Measurements from ENCODE around the gene S100A10. TPM values are rescaled to one million over a fixed set of nuclear protein-coding genes. Genes with fewer than 3 reads are reported as not detected.

The S100A10 gene
- total and polyA plus RNA-seq, 2 of the 4 experiments (the other 2 are of a cell fraction) = 86.0 to 277 TPM

DNA sequence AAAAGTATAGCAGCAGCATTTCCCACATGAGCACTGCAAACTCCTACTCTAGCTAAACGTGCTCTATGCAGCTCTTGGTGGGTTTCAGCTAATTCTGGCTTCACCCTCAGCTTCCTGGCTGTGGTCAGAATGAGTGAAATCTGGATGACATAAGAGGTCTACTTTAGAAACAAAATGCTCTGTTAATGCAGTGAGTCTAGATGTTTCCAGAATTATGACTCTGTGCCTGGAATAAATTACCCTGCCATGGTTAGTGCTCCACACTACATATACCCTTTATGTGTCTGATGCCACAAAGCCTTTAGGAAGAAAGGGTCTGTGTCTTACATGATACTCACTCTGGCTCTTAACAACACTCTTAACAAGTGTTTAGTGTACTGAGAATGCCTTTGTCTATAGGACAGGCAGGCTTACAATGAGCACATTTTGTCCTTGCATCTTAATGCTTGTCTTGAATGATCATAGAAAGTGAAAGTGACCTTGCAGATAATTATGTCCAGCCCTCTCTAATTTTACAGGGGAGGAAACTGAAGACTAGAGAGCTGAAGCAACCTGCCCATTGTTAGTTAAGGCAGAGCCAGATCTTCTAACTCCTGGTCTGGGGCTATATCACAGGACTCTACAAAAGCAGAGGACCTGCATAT lies 9.2 kb downstream of the S100A10 start:
- Histone ChIP-seq H4K20me1 (ENCODE audit: insufficient read depth, low read length) (peaks cover 34% of the 10 kb centered on the region), H3K9ac (ENCODE audit: low read depth, low read length) (no peak overlapping the region), H3K56ac (ENCODE audit: extremely low read depth, insufficient read depth, low read length) (no peak overlapping the region), H3K4me2 (ENCODE audit: low read depth, low read length) (no peak overlapping the region), H3K9me1 (ENCODE audit: insufficient read depth, low read length) (peaks cover 17% of the 10 kb centered on the region), H3K23ac (ENCODE audit: low read depth, low read length) (0 out of 2 replicates have a peak overlapping the region, but pooled peaks have one; percentile 32), H3K36me3 (ENCODE audit: control insufficient read depth, insufficient read depth, low read length) (peaks cover 33% of the 10 kb centered on the region), H3K79me1 (ENCODE audit: low read depth in 1 of 2, low read length in 2 of 2) (peaks cover 36 to 74% of the 10 kb centered on the region in 2 experiments), H3K18ac (ENCODE audit: low read depth, low read length) (no peak overlapping the region), H4K5ac (ENCODE audit: low read depth, low read length) (no peak overlapping the region), H3K9me3 (ENCODE audit: control insufficient read depth, insufficient read depth, low read length) (no peaks in the 10 kb centered on the region), H3K27me3 (ENCODE audit: control insufficient read depth, insufficient read depth, low read length) (no peaks in the 10 kb centered on the region), H4K91ac (ENCODE audit: insufficient read depth, low read depth, low read length) (no peak overlapping the region), H4K8ac (ENCODE audit: low read depth in 2 of 2, low read length in 2 of 2) (no peak overlapping the region), H2AFZ (replicated peaks; ENCODE audit: low read length, poor library complexity) (no peak overlapping the region), H2BK20ac (ENCODE audit: low read depth, low read length) (no peak overlapping the region), H2BK120ac (ENCODE audit: low read depth, low read length) (no peak overlapping the region), H3K4me1 (ENCODE audit: control insufficient read depth, insufficient read depth, low read length) (peaks cover 13% of the 10 kb centered on the region), H2BK5ac (ENCODE audit: low read depth, low read length, poor library complexity, severe bottlenecking) (no peak overlapping the region), H3K27ac (ENCODE audit: insufficient read depth, low read length) (no peak overlapping the region), H2BK15ac (ENCODE audit: low read depth, low read length) (no peak overlapping the region), H3K4me3 (ENCODE audit: insufficient read depth, low read depth, low read length) (no peak overlapping the region), H2AK9ac (replicated peaks; ENCODE audit: low read depth, low read length, poor library complexity) (no peak overlapping the region), H2AK5ac (ENCODE audit: low read depth, low read length) (no peak overlapping the region), H3K14ac (replicated peaks; ENCODE audit: low read depth, low read length) (no peak overlapping the region), H3K4ac (ENCODE audit: low read depth, low read length) (no peak overlapping the region)
- ATAC-seq (ENCODE audit: low read depth) = no peak
- CTCF ChIA-PET = no interaction called here
- POLR2A ChIA-PET (ENCODE audit: unreplicated experiment) = no interaction called here
- TF ChIP-seq FOS (IDR thresholded peaks at IDR 0.05; ENCODE audit: low read depth, low read length) (no peak), RCOR1 (IDR thresholded peaks at IDR 0.05; ENCODE audit: insufficient replicate concordance, low read length) (no peak), MAZ (IDR thresholded peaks at IDR 0.05; ENCODE audit: borderline replicate concordance, low read depth, low read length) (no peak), NFE2L2 (IDR thresholded peaks at IDR 0.05; ENCODE audit: low read depth, low read length) (no peak), ELK1 (IDR thresholded peaks at IDR 0.05; ENCODE audit: borderline replicate concordance, low read depth, low read length) (no peak), POLR2A (IDR thresholded peaks at IDR 0.05; ENCODE audit: low read depth, low read length) (no peak), MAFK (IDR thresholded peaks at IDR 0.05; ENCODE audit: low read depth, low read length) (no peak), CTCF (conservative IDR thresholded peaks at IDR 0.05; ENCODE audit: low read depth, low read length) (no peak), MXI1 (IDR thresholded peaks at IDR 0.05; ENCODE audit: borderline replicate concordance, low read depth, low read length) (no peak), RAD21 (IDR thresholded peaks at IDR 0.05; ENCODE audit: low read length) (no peak), CHD1 (IDR thresholded peaks at IDR 0.05; ENCODE audit: low read depth, low read length) (no peak), RFX5 (IDR thresholded peaks at IDR 0.05; ENCODE audit: low read depth, low read length) (no peak), SMC3 (IDR thresholded peaks at IDR 0.05; ENCODE audit: low read depth, low read length) (no peak), BHLHE40 (IDR thresholded peaks at IDR 0.05; ENCODE audit: low read depth, low read length) (no peak), CEBPB (IDR thresholded peaks at IDR 0.05; ENCODE audit: low read depth, low read length) (no peak)
- TF ChIP-seq, protein P1, sequence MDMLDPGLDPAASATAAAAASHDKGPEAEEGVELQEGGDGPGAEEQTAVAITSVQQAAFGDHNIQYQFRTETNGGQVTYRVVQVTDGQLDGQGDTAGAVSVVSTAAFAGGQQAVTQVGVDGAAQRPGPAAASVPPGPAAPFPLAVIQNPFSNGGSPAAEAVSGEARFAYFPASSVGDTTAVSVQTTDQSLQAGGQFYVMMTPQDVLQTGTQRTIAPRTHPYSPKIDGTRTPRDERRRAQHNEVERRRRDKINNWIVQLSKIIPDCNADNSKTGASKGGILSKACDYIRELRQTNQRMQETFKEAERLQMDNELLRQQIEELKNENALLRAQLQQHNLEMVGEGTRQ (IDR thresholded peaks at IDR 0.05; ENCODE audit: low read depth, low read length) = no peak
- intact Hi-C loops (cut with micrococcal nuclease) (no loop called here), in situ Hi-C loops (cut with MboI; ENCODE audit: low sequenced_read_pairs) (loop anchor here (25.0 kb wide), 1 partner anchor 672 kb away; no protein-coding TSS in a partner anchor), dilution Hi-C loops (cut with HindIII; ENCODE audit: low sequenced_read_pairs, unreplicated experiment) (no loop called here)
- no CpG with 5 or more reads among the region's 1 CpG for WGBS, 2 experiments (ENCODE audit: extremely low coverage in 2 of 2, insufficient read length in 1 of 2)
- DNase-seq = no peak
- BruUV-seq (replicated peaks) = no TSS peak

Data from IMR-90 (cell line).